H1 (cell line): ENCODE results near the gene PLXDC2. TPM values are rescaled to one million over a fixed set of nuclear protein-coding genes. Genes with fewer than 3 reads are reported as not detected.

Experiments used
- BACH1 ChIP-seq: IDR thresholded peaks from 2 replicates; pipeline ENCODE4 v1.6.1; 2012; ENCODE audit warnings: low read length, improper control_type of control experiment
- CHD7 ChIP-seq: fragments of 300-600 bp; sonication (generic); IDR thresholded peaks from 2 replicates; pipeline ENCODE4 v1.7.1; 2012; ENCODE audit warnings: low read length, moderate library complexity, mild to moderate bottlenecking, inconsistent platforms; ENCODE audit not compliant: insufficient replicate concordance
- USF2 ChIP-seq: IDR thresholded peaks from 2 replicates; pipeline ENCODE4 v1.6.1; 2011; ENCODE audit warnings: low read length, improper control_type of control experiment
- polyA plus RNA-seq, 7 experiments: library from polyadenylated mRNA; depleted of rRNA in 3 of 7; stranded (reverse) in 5 of 7; unstranded in 2 of 7; fragments of >200 nt in 5 of 7; fragments of 200-250 nt in 2 of 7; gene quantifications; 1 replicate in 5 of 7; 2 replicates in 1 of 7; 4 replicates in 1 of 7; pipeline versions ENCODE4 v1.2.1 to v1.2.3, GENCODE V29; 2011 to 2013; ENCODE audit warnings: missing spikeins in 2 of 7, mixed read lengths in 2 of 7
- total RNA-seq: library from RNA; stranded (reverse); fragmentation: NEBNext Ultra II Directional; extraction: Animal tissue kit (Norgen Biotek cat#: 25700); gene quantifications from 2 replicates; pipeline ENCODE4 v1.2.1, GENCODE V29; 2021
- TF ChIP-seq, protein P1 (sequence below): IDR thresholded peaks from 2 replicates; pipeline ENCODE4 v1.6.1; 2012; ENCODE audit warnings: low read length, inconsistent platforms

The PLXDC2 gene
- total and polyA plus RNA-seq, 2 of the 8 experiments (the other 6 are each of a cell fraction or from before 2014, with no cell fraction given): 23.0 to 40.5 TPM

DNA sequence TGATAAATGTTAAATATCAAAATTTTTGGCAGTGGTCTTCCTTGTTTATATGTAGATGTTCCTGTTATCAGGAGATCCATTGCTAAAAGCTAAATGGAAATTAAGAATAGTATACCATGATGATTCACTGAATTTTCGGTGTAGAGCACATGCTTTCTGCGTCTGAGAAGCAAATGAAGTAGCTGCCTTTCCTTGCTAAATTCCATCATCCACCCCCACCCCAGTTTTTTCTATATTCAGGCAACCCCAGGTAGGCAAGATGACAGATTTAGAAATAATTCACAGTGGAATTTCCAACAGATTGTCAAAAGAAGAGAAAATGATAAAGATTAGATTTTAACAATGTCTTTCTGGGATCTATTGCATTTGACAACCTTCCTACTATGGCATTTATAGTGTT is 231.9 kb downstream of the PLXDC2 start (continued):
- no peak for TF ChIP-seq CHD7
- TF ChIP-seq, protein P1, sequence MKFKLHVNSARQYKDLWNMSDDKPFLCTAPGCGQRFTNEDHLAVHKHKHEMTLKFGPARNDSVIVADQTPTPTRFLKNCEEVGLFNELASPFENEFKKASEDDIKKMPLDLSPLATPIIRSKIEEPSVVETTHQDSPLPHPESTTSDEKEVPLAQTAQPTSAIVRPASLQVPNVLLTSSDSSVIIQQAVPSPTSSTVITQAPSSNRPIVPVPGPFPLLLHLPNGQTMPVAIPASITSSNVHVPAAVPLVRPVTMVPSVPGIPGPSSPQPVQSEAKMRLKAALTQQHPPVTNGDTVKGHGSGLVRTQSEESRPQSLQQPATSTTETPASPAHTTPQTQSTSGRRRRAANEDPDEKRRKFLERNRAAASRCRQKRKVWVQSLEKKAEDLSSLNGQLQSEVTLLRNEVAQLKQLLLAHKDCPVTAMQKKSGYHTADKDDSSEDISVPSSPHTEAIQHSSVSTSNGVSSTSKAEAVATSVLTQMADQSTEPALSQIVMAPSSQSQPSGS: no peak
- no peak for TF ChIP-seq BACH1
- no peak for TF ChIP-seq USF2
- TF ChIP-seq, all 59 proteins: peak for 0
